ENCODE measurements around the gene GSTK1.

The GSTK1 gene

GRCh38 chr7:143284591-143285469 is 21.6 kb downstream of the GSTK1 start, which contains the start of gene TMEM139:
Gene TMEM139, plus strand, starts transcription at chr7:143284958. Its CDS starts 1,000 bp downstream, at chr7:143285958.
- peak; percentile 39 for DNase-seq (ENCODE audit: low spot score)
- peak within 1 kb of the TSS; percentile 68 for H3K27ac ChIP-seq
- TF ChIP-seq CTCF (conservative IDR thresholded peaks at IDR 0.05; ENCODE audit: low read depth): no peak
- ChIA-PET POLR2A (ENCODE audit: low non-redundant PET) (no interaction called here), CTCF (no interaction called here)

- POLR2A ChIA-PET (ENCODE audit: low non-redundant PET): no interaction called here
Measured at GRCh38 chr7:143285470-143285778, 22.2 kb downstream of the GSTK1 start.

GRCh38 chr7:143285806-143286521 is 22.7 kb downstream of the GSTK1 start:
- TF ChIP-seq CTCF (conservative IDR thresholded peaks at IDR 0.05; ENCODE audit: low read depth): no peak
- peak overlapping the region; percentile 68 for H3K27ac ChIP-seq
- POLR2A ChIA-PET (ENCODE audit: low non-redundant PET): no interaction called here
- DNase-seq (ENCODE audit: low spot score): no peak
- CTCF ChIA-PET: no interaction called here

More at GRCh38 chr7:143285470-143285778, 22.2 kb downstream of the GSTK1 start:
- CTCF ChIA-PET: no interaction called here
- peak overlapping the region; percentile 68 for H3K27ac ChIP-seq
- peak; percentile 69 for DNase-seq (ENCODE audit: low spot score)
- TF ChIP-seq CTCF (conservative IDR thresholded peaks at IDR 0.05; ENCODE audit: low read depth): no peak

- peak overlapping the region; percentile 68; the same call in 1 of the 2 replicates for H3K27ac ChIP-seq
- no peak for TF ChIP-seq CTCF (conservative IDR thresholded peaks at IDR 0.05; ENCODE audit: low read depth)
- DNase-seq (ENCODE audit: low spot score): no peak
- CTCF ChIA-PET: no interaction called here
- POLR2A ChIA-PET (ENCODE audit: low non-redundant PET): no interaction called here
Measured at GRCh38 chr7:143286522-143286890, 23.3 kb downstream of the GSTK1 start.

- CTCF ChIA-PET: no interaction called here
- no peak for TF ChIP-seq CTCF (conservative IDR thresholded peaks at IDR 0.05; ENCODE audit: low read depth)
Measured at GRCh38 chr7:143287339-143287934, 24.2 kb downstream of the GSTK1 start.

More at GRCh38 chr7:143287339-143287934, 24.2 kb downstream of the GSTK1 start:
- H3K27ac ChIP-seq: peak overlapping the region; percentile 86
- no peak for DNase-seq (ENCODE audit: low spot score)
- POLR2A ChIA-PET (ENCODE audit: low non-redundant PET): no interaction called here

Measured in RWPE1 (cell line).